Retinal pigment epithelial cell (primary cell): Measurements from ENCODE around the gene AR.

Experiments used
- DNase-seq: peaks from one replicate; pipeline ENCODE4 v3.0.0-alpha.2; 2010; ENCODE audit warnings: low read depth
- H3K4me3 ChIP-seq: 2 replicates; pipeline ENCODE4 v1.5.1; 2011; ENCODE audit warnings: mild to moderate bottlenecking, low read length, control low read depth, moderate library complexity
- CTCF ChIP-seq: conservative IDR thresholded peaks from 2 replicates; pipeline ENCODE4 v1.5.1; 2011; ENCODE audit warnings: low read depth, low read length, control low read depth, inconsistent platforms

The AR gene

GRCh38 chrX:67749536-67749935 is 205.7 kb downstream of the AR start:
- no peak overlapping the region for H3K4me3 ChIP-seq

DNA sequence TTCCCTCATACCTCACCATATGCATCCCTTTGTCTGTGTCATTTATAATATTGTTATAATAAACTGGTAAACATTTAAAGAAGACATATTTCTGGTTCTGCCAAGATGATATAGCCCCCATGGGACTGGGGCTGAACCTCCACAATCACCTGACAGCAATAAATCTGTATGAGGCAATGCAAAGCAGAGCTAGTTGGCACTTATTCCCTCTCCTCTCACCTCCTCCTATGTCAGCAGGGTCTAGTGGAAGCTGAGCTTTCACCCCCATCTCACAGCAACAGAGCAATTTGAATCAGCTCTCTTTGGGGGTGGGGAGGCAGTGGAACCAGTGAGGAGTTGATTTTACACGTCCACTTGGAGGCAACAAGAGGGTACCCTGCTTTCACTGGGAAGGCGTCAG is 206.9 kb downstream of the AR start:
- DNase-seq, result no peak
- H3K4me3 ChIP-seq, result no peak overlapping the region
- no peak for TF ChIP-seq CTCF

More at GRCh38 chrX:67749536-67749935, 205.7 kb downstream of the AR start:
- no peak for TF ChIP-seq CTCF
- no peak for DNase-seq

- H3K4me3 ChIP-seq, result no peak overlapping the region
- no peak for DNase-seq
- no peak for TF ChIP-seq CTCF
Observed at GRCh38 chrX:67759018-67759417, 215.2 kb downstream of the AR start.

- DNase-seq, result no peak
- H3K4me3 ChIP-seq, result no peak overlapping the region
- TF ChIP-seq CTCF, result no peak
Observed at GRCh38 chrX:67777148-67777547, 233.3 kb downstream of the AR start.

- DNase-seq, result no peak
- no peak for TF ChIP-seq CTCF
- H3K4me3 ChIP-seq, result no peak overlapping the region
Observed at GRCh38 chrX:67779099-67779498, 235.3 kb downstream of the AR start.
